ENCODE measurements around the gene GLG1. TPM values are rescaled to one million over a fixed set of nuclear protein-coding genes. Genes with fewer than 3 reads are reported as not detected.

The GLG1 gene
- total and polyA plus RNA-seq, 2 donors (not counting 3 experiments of a cell fraction or from before 2014, with no cell fraction given): 86.3 to 165 TPM

GRCh38 chr16:74577882-74578366 is 29.0 kb downstream of the GLG1 start:
- H2AFZ ChIP-seq (ENCODE audit: low read depth, low read length): no peak overlapping the region
- dilution Hi-C loops (cut with MboI; ENCODE audit: extremely low pct_ligation_motif_present, low sequenced_read_pairs) (no loop called here), intact Hi-C loops (cut with micrococcal nuclease) (loop anchor here (2.0 kb wide), 1 partner anchor 17 kb away; no protein-coding TSS in a partner anchor)
- no peaks in the 10 kb centered on the region for H3K27me3 ChIP-seq (ENCODE audit: control insufficient read depth in 2 of 2, insufficient read depth in 2 of 2, low read length in 2 of 2)
- H3K79me2 ChIP-seq (ENCODE audit: control insufficient read depth, insufficient read depth, low read length): peaks cover 72% of the 10 kb centered on the region
- peak overlapping the region; percentile 5 for H3K27ac ChIP-seq (ENCODE audit: insufficient read depth, low read depth, low read length)
- H3K4me3 ChIP-seq (replicated peaks in 1 of 3; ENCODE audit: insufficient read depth in 1 of 3, low read depth in 1 of 3, low read length in 3 of 3): no peak overlapping the region
- no peaks in the 10 kb centered on the region for H3K9me3 ChIP-seq (replicated peaks; ENCODE audit: control insufficient read depth, insufficient read depth, low read length)
- FAIRE-seq (peak; percentile 69), DNase-seq (ENCODE audit: low read depth, low spot score) (peak; percentile 65)
- peak overlapping the region; percentile 63 for H3K4me2 ChIP-seq (ENCODE audit: insufficient read depth, low read length)
- H4K20me1 ChIP-seq (replicated peaks; ENCODE audit: control insufficient read depth, extremely low read depth, insufficient read depth, low read length): no peaks in the 10 kb centered on the region
- no peaks in the 10 kb centered on the region for H3K9me1 ChIP-seq (replicated peaks; ENCODE audit: control insufficient read depth, extremely low read depth, insufficient read depth, low read length)
- ChIA-PET POLR2A (interaction anchor here (0.6 kb wide), 1 partner anchor 21 kb away, joined by 4 read pairs; no protein-coding TSS in a partner anchor), CTCF (interaction anchor here (0.9 to 2.4 kb wide), 5 partner anchors 9 to 103 kb away, joined by 3 to 7 read pairs (median 4); no protein-coding TSS in a partner anchor)
- H3K4me1 ChIP-seq (ENCODE audit: control insufficient read depth, extremely low read depth, insufficient read depth, low read length): peaks cover 16% of the 10 kb centered on the region
- H3K9ac ChIP-seq (replicated peaks; ENCODE audit: extremely low read depth, insufficient read depth, low read length): no peak overlapping the region
- no peaks in the 10 kb centered on the region for H3K36me3 ChIP-seq (ENCODE audit: control insufficient read depth in 2 of 2, extremely low read depth in 1 of 2, insufficient read depth in 2 of 2, low read length in 2 of 2)
- no peak for TF ChIP-seq GATA2 (IDR thresholded peaks at IDR 0.05; ENCODE audit: insufficient read depth, insufficient read length, low read depth, low read length)
- TF ChIP-seq FOS (IDR thresholded peaks at IDR 0.05; ENCODE audit: borderline replicate concordance, insufficient read depth, low read length): peak; percentile 86
- TF ChIP-seq MYC (IDR thresholded peaks at IDR 0.05; ENCODE audit: low read depth, low read length): no peak
- no peak for TF ChIP-seq POLR2A (IDR thresholded peaks at IDR 0.05; ENCODE audit: low read depth, low read length)
- no peak for TF ChIP-seq POLR2AphosphoS5 (IDR thresholded peaks at IDR 0.05; ENCODE audit: insufficient read depth, low read depth, low read length)
- no peak for TF ChIP-seq CTCF (IDR thresholded peaks at IDR 0.05; ENCODE audit: extremely low read depth in 1 of 2, insufficient read depth in 1 of 2, low read depth in 1 of 2, low read length in 2 of 2)
- TF ChIP-seq JUN (IDR thresholded peaks at IDR 0.05; ENCODE audit: borderline replicate concordance, insufficient read depth, insufficient read length, low read depth): peak; percentile 81
- no peak for TF ChIP-seq EZH2 (IDR thresholded peaks at IDR 0.05; ENCODE audit: borderline replicate concordance, low read depth, low read length, severe bottlenecking)
- BruUV-seq (replicated peaks): no TSS peak

Data from endothelial cell of umbilical vein (primary cell).